GM18508 (cell line): ENCODE results near the gene MAST2.
"Not testable (repeated sequence)": the region's sequence is repeated elsewhere in the genome, so short reads cannot be mapped to it uniquely, and the experiment has no call there.

Source experiments
- ATAC-seq: cut with Tn5 transposase; IDR thresholded peaks from one replicate; pipeline ENCODE4 v1.9.1; 2021; ENCODE audit warnings: moderate number of reproducible peaks; ENCODE audit not compliant: insufficient read depth, unreplicated experiment

Gene MAST2

GRCh38 chr1:45887156-45887842 is 83.9 kb downstream of the MAST2 start:
- ATAC-seq = no peak

GRCh38 chr1:45890078-45890477 is 86.7 kb downstream of the MAST2 start:
- ATAC-seq = no peak

GRCh38 chr1:45891087-45891486 is 87.7 kb downstream of the MAST2 start:
- no peak for ATAC-seq

GRCh38 chr1:45892068-45892785 is 88.8 kb downstream of the MAST2 start:
- ATAC-seq = no peak

- ATAC-seq = no peak
Observed at GRCh38 chr1:45894331-45894730, 90.9 kb downstream of the MAST2 start.

GRCh38 chr1:45894921-45895320 is 91.5 kb downstream of the MAST2 start:
- ATAC-seq = no peak

- ATAC-seq = no peak
Observed at GRCh38 chr1:45895406-45895805, 92.0 kb downstream of the MAST2 start.

- ATAC-seq = no peak
Observed at GRCh38 chr1:45906883-45907282, 103.5 kb downstream of the MAST2 start.

GRCh38 chr1:45908611-45909140 is 105.3 kb downstream of the MAST2 start:
- ATAC-seq = no peak

GRCh38 chr1:45911634-45912033 is 108.2 kb downstream of the MAST2 start:
- no peak for ATAC-seq

- ATAC-seq = no peak
Observed at GRCh38 chr1:45913183-45913683, 109.8 kb downstream of the MAST2 start.

- no peak for ATAC-seq
Observed at GRCh38 chr1:45913731-45914501, 110.5 kb downstream of the MAST2 start.

- no peak for ATAC-seq
Observed at GRCh38 chr1:45914836-45915235, 111.4 kb downstream of the MAST2 start.

- ATAC-seq = no peak
Observed at GRCh38 chr1:45922374-45922773, 119.0 kb downstream of the MAST2 start.

GRCh38 chr1:45922813-45923212 is 119.4 kb downstream of the MAST2 start:
- ATAC-seq = no peak

GRCh38 chr1:45923343-45923742 is 119.9 kb downstream of the MAST2 start:
- ATAC-seq = no peak

GRCh38 chr1:45924736-45925135 is 121.3 kb downstream of the MAST2 start:
- ATAC-seq = no peak

- ATAC-seq = no peak
Observed at GRCh38 chr1:45925728-45926287, 122.4 kb downstream of the MAST2 start.

GRCh38 chr1:45926330-45926729 is 122.9 kb downstream of the MAST2 start:
- ATAC-seq = no peak

- ATAC-seq = not testable (repeated sequence)
Observed at GRCh38 chr1:45927231-45927915, 124.0 kb downstream of the MAST2 start.
